Measurements from ENCODE around the gene CNOT9. TPM values are rescaled to one million over a fixed set of nuclear protein-coding genes. Genes with fewer than 3 reads are reported as not detected.

The CNOT9 gene
- total RNA-seq, 1 donor = 77.0 TPM

DNA sequence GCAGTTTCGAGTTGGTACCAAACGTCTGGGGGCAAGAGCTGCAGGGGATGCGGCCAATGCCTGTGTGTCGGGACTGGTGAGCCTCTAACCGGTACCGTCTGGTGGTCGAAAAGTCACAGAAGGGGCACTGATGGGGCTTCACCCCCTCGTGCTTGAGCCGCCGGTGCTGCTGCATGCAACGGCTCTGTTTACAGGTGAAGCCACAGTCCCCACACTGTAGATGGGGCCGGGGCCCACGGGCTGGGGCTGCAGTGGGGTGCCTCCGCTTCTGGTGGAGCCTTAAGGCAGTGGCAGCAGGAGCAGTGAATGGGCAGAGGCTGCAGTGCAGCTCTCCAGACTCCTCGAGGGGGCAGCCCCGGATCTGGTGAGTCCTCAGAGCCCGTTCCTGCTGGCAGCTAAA lies 74.1 kb downstream of the CNOT9 start:
- H3K4me3 ChIP-seq (ENCODE audit: low read depth, low read length) = no peak overlapping the region
- DNase-seq (ENCODE audit: low read depth) = no peak
- TF ChIP-seq, protein P1, sequence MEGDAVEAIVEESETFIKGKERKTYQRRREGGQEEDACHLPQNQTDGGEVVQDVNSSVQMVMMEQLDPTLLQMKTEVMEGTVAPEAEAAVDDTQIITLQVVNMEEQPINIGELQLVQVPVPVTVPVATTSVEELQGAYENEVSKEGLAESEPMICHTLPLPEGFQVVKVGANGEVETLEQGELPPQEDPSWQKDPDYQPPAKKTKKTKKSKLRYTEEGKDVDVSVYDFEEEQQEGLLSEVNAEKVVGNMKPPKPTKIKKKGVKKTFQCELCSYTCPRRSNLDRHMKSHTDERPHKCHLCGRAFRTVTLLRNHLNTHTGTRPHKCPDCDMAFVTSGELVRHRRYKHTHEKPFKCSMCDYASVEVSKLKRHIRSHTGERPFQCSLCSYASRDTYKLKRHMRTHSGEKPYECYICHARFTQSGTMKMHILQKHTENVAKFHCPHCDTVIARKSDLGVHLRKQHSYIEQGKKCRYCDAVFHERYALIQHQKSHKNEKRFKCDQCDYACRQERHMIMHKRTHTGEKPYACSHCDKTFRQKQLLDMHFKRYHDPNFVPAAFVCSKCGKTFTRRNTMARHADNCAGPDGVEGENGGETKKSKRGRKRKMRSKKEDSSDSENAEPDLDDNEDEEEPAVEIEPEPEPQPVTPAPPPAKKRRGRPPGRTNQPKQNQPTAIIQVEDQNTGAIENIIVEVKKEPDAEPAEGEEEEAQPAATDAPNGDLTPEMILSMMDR (IDR thresholded peaks at IDR 0.05; ENCODE audit: insufficient read depth, low read length) = no peak

DNA sequence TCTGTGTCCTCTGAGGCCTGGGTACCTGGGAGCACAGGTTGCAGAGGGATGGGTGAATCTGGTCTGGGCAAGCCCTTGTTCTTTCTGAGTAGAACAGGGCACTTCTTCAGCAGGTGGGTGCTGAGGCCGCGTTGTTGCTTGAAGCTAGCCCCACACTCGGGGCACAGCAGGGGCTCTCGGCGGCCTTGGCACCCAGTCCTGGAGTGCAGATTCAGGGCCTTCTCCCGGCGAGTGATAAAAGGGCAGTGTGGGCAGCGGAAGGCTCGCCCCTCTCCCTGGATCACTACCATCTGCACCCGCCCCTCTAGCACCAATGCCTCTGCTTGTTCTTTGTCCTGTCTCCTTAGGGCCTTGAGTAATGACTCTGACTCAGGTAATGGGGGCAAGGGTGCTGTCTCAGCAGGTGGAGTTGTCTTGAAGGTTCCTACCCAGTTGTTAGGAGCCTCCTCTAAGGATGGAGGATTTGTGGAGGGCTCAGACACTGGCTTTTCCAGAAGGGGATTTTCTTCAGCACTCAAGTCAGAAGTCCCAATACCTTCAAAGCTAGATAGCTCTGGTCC lies 75.2 kb downstream of the CNOT9 start:
- TF ChIP-seq, protein P1 (IDR thresholded peaks at IDR 0.05; ENCODE audit: insufficient read depth, low read length) = no peak
- H3K4me3 ChIP-seq (ENCODE audit: low read depth, low read length) = no peak overlapping the region
- no peak for DNase-seq (ENCODE audit: low read depth)

DNA sequence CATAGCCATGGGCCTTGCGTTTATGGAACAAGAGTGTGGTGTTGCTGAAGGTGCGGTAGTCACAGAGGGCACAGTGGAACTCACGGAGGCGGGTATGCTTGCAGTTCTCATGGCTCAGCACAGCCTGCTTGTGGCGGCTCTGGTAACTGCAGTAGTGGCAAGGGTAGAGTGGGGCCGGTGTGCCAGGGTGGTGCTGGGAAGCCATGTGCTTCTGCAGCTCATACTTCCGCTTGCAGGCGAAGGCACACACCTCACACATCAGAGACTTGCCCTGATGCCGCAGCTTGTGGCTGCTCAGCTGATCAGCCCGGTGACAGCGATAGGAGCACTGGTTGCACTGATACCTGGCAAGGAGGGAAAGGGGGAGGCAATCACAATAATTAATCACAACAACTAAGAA lies 76.1 kb downstream of the CNOT9 start:
- no peak overlapping the region for H3K4me3 ChIP-seq (ENCODE audit: low read depth, low read length)
- TF ChIP-seq, protein P1 (IDR thresholded peaks at IDR 0.05; ENCODE audit: insufficient read depth, low read length) = no peak
- no peak for DNase-seq (ENCODE audit: low read depth)

DNA sequence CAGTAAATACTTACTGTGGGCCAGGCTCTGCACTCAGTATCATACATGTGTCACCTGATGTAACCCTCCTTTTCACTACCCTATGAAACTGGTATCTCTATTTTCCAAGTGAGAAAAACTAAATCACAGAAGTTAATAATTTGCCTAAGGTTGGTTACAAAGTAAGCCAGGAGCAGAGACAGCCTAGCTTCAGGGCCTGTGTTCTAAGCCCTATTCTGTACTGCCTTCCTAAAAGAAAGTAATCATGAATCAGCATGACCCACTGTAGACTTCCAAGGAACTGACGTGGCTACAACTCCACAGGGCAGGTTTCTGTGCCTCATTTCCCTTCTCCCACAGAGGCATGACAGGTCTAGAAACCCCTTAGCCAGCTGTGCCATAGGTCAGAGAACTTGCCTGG lies 76.5 kb downstream of the CNOT9 start:
- H3K4me3 ChIP-seq (ENCODE audit: low read depth, low read length) = no peak overlapping the region
- TF ChIP-seq, protein P1 (IDR thresholded peaks at IDR 0.05; ENCODE audit: insufficient read depth, low read length) = no peak
- peak; percentile 72 for DNase-seq (ENCODE audit: low read depth)

Small RNA genes within 50 kb of the gene (small RNA-seq; reads per million reads assigned to genes)
- gene RNU6-136P = not detected

Other genes starting within 250 kb of the CNOT9 start
- not detected in 2 replicates for gene CATIP, start 212.0 kb upstream of the CNOT9 start, total RNA-seq (ENCODE audit: low replicate concordance)
- gene SLC11A1, start 186.6 kb upstream of the CNOT9 start, total RNA-seq (ENCODE audit: low replicate concordance) = 0.09 and 0.33 TPM in 2 replicates
- 53.6 and 70.4 TPM in 2 replicates for gene CTDSP1, start 169.0 kb upstream of the CNOT9 start, total RNA-seq (ENCODE audit: low replicate concordance)
- gene VIL1, start 149.7 kb upstream of the CNOT9 start, total RNA-seq (ENCODE audit: low replicate concordance) = not detected in 2 replicates
- 14.8 and 16.1 TPM in 2 replicates for gene USP37, start 488 bp upstream of the CNOT9 start, total RNA-seq (ENCODE audit: low replicate concordance)
- 1.2 and 6.4 TPM in 2 replicates for gene PLCD4, start 39.1 kb downstream of the CNOT9 start, total RNA-seq (ENCODE audit: low replicate concordance)
- 4.5 and 17.8 TPM in 2 replicates for gene ZNF142, start 90.8 kb downstream of the CNOT9 start, total RNA-seq (ENCODE audit: low replicate concordance)
- 33.3 and 45.3 TPM in 2 replicates for gene BCS1L, start 90.8 kb downstream of the CNOT9 start, total RNA-seq (ENCODE audit: low replicate concordance)
- 6.5 and 26.2 TPM in 2 replicates for gene RNF25, start 103.2 kb downstream of the CNOT9 start, total RNA-seq (ENCODE audit: low replicate concordance)
- 31.0 and 65.6 TPM in 2 replicates for gene STK36, start 103.2 kb downstream of the CNOT9 start, total RNA-seq (ENCODE audit: low replicate concordance)
- gene TTLL4, start 142.0 kb downstream of the CNOT9 start, total RNA-seq (ENCODE audit: low replicate concordance) = 12.4 and 14.2 TPM in 2 replicates
- gene CYP27A1, start 213.3 kb downstream of the CNOT9 start, total RNA-seq (ENCODE audit: low replicate concordance) = 10.5 and 42.8 TPM in 2 replicates